ENCODE data around the gene PILRA.

The PILRA gene

DNA sequence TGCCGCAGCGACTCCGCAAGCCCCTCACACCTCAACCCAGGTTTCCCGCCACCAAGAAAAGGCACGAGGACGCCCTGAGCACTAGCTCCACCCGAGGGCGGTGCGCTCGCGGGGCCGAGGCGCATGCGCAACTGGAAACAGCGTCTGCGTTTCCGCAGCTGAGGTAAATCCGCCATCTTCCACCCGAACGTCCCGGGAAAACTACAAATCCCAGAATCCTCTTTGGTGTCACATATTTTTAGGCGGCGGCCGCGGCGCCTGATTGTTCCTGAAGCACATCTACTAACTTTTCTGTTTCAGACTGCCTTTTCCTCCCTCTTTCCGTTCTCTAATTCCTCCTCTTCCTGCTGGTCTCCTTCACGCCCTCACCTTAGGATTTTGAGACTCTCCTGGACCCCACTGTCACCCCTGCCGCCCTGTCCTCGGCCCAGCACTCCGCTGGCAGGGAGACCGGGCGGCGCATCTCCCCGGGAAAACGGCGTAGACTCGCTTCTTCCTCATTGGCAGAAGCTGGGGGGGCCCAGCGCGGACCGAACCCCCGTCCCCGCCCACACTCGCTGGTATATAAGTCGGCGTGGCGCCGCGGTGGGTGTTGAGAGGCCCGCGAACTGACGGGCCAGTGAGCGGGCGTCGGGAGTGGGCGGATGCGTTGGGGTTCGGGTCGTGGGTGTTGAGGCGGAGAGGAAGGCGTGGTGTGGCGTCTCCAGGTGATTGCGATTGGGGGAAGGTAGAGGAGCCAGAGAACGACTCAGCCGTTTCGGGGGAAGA, 55.1 kb downstream of the PILRA start, which contains the start of gene ZCWPW1:
Gene ZCWPW1, minus strand, starts transcription at position 505 of the 768 bp plus-strand sequence. CDS start 8,054 bp downstream, outside the sequence.
- ATAC-seq, result peak; percentile 56
- DNase-seq, result peak; percentile 96
- Mint-ChIP-seq H3K4me3 (peak within 1 kb of the TSS; percentile 99), H3K4me1 (peaks cover 46% of the 10 kb centered on the region), H3K9me3 (peaks cover 5% of the 10 kb centered on the region), H3K27ac (peak within 1 kb of the TSS; percentile 100), H3K27me3 (peaks cover 10% of the 10 kb centered on the region), H3K36me3 (ENCODE audit: low read depth) (peaks cover 38% of the 10 kb centered on the region)

- peaks cover 53% of the 10 kb centered on the region for H3K4me1 Mint-ChIP-seq
- DNase-seq, result peak; percentile 100
- H3K4me3 Mint-ChIP-seq, result peak overlapping the region; percentile 99
These were observed 55.8 kb downstream of the PILRA start for GRCh38 chr7:100428967-100429636.

GRCh38 chr7:100429637-100430492, 56.6 kb downstream of the PILRA start, which contains the start of gene MEPCE:
MEPCE (plus strand) TSS chr7:100429831; CDS start chr7:100430019, 188 bp downstream.
- Mint-ChIP-seq H3K9me3 (peaks cover 5% of the 10 kb centered on the region), H3K4me3 (peak within 1 kb of the TSS; percentile 99), H3K27me3 (peaks cover 10% of the 10 kb centered on the region), H3K27ac (peak within 1 kb of the TSS; percentile 100), H3K4me1 (peaks cover 61% of the 10 kb centered on the region), H3K36me3 (ENCODE audit: low read depth) (peaks cover 53% of the 10 kb centered on the region)
- ATAC-seq (peak; percentile 42), DNase-seq (peak; percentile 98)

More at GRCh38 chr7:100428967-100429636, 55.8 kb downstream of the PILRA start:
- H3K9me3 Mint-ChIP-seq, result peaks cover 5% of the 10 kb centered on the region
- H3K27ac Mint-ChIP-seq, result peak overlapping the region; percentile 100
- peaks cover 10% of the 10 kb centered on the region for H3K27me3 Mint-ChIP-seq
- peak; percentile 50 for ATAC-seq
- peaks cover 45% of the 10 kb centered on the region for H3K36me3 Mint-ChIP-seq (ENCODE audit: low read depth)

DNA sequence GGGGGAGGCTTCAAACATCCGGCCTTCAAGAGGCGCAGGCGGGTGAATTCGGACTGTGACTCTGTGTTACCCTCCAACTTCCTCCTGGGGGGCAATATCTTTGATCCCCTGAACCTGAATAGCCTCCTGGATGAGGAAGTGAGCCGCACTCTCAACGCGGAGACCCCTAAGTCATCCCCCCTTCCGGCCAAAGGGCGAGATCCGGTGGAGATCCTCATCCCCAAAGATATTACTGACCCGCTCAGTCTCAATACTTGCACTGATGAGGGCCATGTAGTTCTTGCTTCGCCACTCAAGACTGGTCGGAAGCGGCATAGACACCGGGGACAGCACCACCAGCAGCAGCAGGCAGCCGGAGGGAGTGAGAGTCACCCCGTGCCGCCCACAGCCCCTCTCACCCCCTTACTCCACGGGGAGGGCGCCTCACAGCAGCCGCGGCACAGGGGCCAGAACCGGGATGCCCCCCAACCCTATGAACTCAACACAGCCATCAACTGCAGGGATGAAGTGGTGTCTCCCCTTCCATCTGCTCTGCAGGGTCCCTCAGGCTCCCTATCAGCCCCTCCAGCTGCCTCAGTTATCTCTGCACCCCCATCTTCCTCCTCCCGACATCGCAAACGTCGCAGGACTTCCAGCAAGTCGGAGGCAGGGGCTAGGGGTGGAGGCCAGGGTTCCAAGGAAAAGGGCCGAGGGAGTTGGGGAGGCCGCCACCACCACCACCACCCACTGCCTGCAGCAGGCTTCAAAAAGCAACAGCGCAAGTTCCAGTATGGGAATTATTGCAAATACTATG, 57.4 kb downstream of the PILRA start:
- peak overlapping the region; percentile 90 for H3K27ac Mint-ChIP-seq
- H3K27me3 Mint-ChIP-seq, result peaks cover 10% of the 10 kb centered on the region
- H3K4me3 Mint-ChIP-seq, result peak overlapping the region; percentile 88
- H3K4me1 Mint-ChIP-seq, result peaks cover 64% of the 10 kb centered on the region
- peaks cover 59% of the 10 kb centered on the region for H3K36me3 Mint-ChIP-seq (ENCODE audit: low read depth)
- ATAC-seq, result no peak
- peaks cover 5% of the 10 kb centered on the region for H3K9me3 Mint-ChIP-seq
- peak; percentile 51 for DNase-seq

GRCh38 chr7:100431286-100431735, 58.0 kb downstream of the PILRA start:
- no peak for DNase-seq

DNA sequence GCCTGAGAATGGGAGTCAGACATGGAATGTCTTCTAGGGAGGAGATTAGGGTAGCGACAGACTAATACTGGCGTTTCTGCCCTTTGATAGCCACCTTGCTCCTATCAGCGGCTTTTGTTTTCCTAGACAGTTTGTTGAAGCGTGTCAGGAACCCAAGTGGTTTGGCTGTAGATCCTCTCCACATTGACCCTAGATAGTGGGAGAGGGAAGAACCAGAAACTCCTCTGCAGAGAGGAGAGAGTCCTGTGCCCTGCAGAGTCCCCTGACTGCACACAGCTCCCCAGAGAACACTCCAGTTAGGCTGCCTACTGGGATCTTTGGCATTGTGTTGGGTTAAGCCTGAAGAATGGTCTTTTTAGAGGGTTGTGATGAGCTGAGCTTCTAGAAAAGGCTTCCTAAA, 58.8 kb downstream of the PILRA start:
- H3K36me3 Mint-ChIP-seq (ENCODE audit: low read depth), result peaks cover 62% of the 10 kb centered on the region
- peaks cover 5% of the 10 kb centered on the region for H3K9me3 Mint-ChIP-seq
- H3K4me1 Mint-ChIP-seq, result peaks cover 69% of the 10 kb centered on the region
- ATAC-seq (no peak), DNase-seq (no peak)
- peaks cover 10% of the 10 kb centered on the region for H3K27me3 Mint-ChIP-seq
- peak overlapping the region; percentile 75 for H3K27ac Mint-ChIP-seq
- peak overlapping the region; percentile 88 for H3K4me3 Mint-ChIP-seq

More at GRCh38 chr7:100431286-100431735, 58.0 kb downstream of the PILRA start:
- Mint-ChIP-seq H3K4me3 (peak overlapping the region; percentile 88), H3K27me3 (peaks cover 10% of the 10 kb centered on the region), H3K9me3 (peaks cover 5% of the 10 kb centered on the region), H3K36me3 (ENCODE audit: low read depth) (peaks cover 61% of the 10 kb centered on the region), H3K27ac (peak overlapping the region; percentile 75), H3K4me1 (peaks cover 66% of the 10 kb centered on the region)
- no peak for ATAC-seq

DNA sequence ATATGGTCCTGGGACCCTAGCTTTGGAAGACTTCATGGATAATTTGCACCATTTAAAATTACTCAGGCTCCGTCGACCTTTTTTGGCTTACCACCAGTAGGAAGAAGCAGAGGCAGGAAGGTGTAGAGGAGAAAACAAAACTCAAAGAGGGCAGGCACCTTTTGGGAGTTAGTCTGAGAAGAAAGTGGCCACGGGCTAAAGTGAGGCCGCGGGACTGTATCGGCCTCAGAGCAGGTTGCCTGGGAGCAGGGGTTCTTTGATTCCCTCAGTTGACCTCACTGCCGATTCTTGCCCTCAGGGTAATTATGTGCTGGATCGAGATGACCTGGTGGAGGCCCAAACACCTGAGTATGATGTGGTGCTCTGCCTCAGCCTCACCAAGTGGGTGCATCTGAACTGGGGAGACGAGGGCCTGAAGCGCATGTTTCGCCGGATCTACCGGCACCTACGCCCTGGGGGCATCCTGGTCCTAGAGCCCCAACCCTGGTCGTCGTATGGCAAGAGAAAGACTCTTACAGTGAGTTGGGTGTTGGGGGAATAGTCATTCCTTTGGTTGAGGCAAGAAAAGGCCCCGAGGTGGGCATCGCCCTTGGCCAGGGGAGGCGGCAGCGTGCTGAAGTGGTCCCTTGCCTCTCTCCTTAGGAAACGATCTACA, 59.5 kb downstream of the PILRA start:
- peak overlapping the region; percentile 80 for H3K27ac Mint-ChIP-seq
- peak overlapping the region; percentile 88 for H3K4me3 Mint-ChIP-seq
- peaks cover 5% of the 10 kb centered on the region for H3K9me3 Mint-ChIP-seq
- H3K27me3 Mint-ChIP-seq, result peaks cover 10% of the 10 kb centered on the region
- DNase-seq (no peak), ATAC-seq (no peak)
- H3K36me3 Mint-ChIP-seq (ENCODE audit: low read depth), result peaks cover 62% of the 10 kb centered on the region
- H3K4me1 Mint-ChIP-seq, result peaks cover 69% of the 10 kb centered on the region

DNA sequence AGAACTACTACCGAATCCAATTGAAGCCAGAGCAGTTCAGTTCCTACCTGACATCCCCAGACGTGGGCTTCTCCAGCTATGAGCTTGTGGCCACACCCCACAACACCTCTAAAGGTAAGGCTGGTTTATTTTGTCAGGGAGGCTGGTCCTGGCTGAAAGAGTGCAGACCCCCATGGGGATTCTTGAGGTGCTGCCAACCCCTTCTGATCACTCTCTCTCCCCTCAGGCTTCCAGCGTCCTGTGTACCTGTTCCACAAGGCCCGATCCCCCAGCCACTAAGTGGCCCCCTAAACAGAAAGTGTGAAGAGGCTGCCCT, 59.9 kb downstream of the PILRA start:
- H3K9me3 Mint-ChIP-seq, result peaks cover 5% of the 10 kb centered on the region
- peaks cover 65% of the 10 kb centered on the region for H3K4me1 Mint-ChIP-seq
- no peak for ATAC-seq
- no peak for DNase-seq
- H3K36me3 Mint-ChIP-seq (ENCODE audit: low read depth), result peaks cover 58% of the 10 kb centered on the region
- peak overlapping the region; percentile 80 for H3K27ac Mint-ChIP-seq
- H3K27me3 Mint-ChIP-seq, result peaks cover 10% of the 10 kb centered on the region
- H3K4me3 Mint-ChIP-seq, result peak overlapping the region; percentile 94

DNA sequence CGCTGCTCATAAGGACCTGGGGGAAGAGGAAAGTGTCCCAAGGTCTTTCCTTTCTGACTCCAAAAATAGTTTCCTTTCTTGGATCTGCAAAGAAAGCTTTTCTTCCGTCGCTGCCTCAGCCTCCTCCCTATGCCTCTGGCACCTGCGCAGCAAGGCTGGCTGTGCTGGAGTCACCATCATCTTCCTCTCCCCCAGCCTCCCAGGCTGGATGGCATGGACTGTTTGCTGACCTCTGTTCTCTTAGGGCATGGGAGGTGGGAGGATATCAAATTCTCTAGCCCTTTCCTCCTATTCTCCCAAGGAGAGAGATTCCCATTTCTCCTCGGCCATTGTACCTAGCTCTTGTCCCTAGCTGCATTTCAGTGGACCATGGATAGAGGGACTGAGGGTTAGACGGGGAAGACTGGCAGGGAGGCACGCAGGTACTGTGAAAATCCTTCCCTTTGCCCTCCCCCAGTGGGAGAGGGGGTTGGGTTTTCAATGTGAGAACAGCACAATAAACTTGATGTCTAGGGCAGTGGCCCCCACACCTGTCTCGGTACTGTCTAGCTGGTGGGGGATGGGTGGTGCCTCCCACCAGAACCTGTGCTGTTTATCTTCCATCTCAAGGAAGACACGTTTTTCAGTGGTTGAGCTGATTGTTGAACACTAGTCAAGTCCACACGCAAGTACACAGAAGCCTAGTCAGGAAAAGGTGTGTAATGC, 60.5 kb downstream of the PILRA start:
- Mint-ChIP-seq H3K4me3 (peak overlapping the region; percentile 94), H3K27me3 (peaks cover 8% of the 10 kb centered on the region), H3K36me3 (ENCODE audit: low read depth) (peaks cover 56% of the 10 kb centered on the region)

GRCh38 chr7:100434297-100435144, 61.2 kb downstream of the PILRA start:
- Mint-ChIP-seq H3K27me3 (peaks cover 2% of the 10 kb centered on the region), H3K4me1 (peaks cover 52% of the 10 kb centered on the region), H3K36me3 (ENCODE audit: low read depth) (peaks cover 51% of the 10 kb centered on the region), H3K9me3 (peaks cover under 1% of the 10 kb centered on the region), H3K4me3 (peak overlapping the region; percentile 94), H3K27ac (peak overlapping the region; percentile 94)
- no peak for DNase-seq
- no peak for ATAC-seq

More for the DNA sequence above, 60.5 kb downstream of the PILRA start:
- Mint-ChIP-seq H3K9me3 (peaks cover 5% of the 10 kb centered on the region), H3K4me1 (peaks cover 59% of the 10 kb centered on the region), H3K27ac (peak overlapping the region; percentile 80)
- DNase-seq (no peak), ATAC-seq (no peak)

DNA sequence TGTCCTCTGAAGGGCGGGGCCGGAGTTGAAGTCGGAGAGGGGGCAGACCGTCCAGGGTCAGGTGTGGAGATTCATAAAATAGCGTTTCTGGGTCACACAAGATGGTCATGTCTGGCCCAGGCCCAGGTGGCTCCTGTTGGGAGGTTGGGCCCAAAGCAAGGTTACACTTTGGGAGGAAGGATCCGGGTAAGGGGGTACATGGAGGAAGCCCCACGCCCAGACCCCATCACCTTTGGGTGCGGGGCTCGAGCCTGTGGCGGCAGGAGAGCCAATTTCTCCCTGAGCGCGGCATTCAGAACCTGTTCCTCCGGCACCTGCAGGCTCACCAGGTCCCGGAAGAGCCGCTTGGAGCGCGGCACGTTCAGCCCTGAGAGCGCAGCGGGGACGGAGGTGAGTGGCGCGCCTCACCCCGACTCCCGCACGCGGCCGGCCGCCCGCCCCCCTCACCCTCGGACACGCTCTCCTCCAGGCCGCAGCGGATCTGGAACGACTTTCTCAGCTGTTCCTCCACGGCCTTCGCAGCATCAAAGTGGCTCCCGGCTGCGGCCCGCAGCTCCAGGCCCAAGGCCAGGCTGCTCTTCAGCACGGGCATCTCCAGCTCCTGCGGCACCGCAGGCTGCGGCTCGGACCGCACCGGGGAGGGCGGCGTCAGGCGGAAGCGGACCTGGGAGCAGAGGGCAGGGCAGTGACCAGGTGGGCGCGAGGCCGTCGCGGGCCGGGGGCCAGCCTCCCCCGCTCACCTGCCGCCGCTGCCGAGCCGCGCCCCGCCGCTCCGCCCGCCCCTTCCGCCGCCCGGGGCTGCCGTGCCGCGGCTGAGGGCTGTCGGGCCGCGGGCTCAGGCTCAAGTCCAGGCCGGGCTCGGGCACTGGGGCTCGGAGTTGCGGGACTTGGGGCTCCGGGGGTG, 62.4 kb downstream of the PILRA start:
- Mint-ChIP-seq H3K4me3 (peak overlapping the region; percentile 94), H3K27me3 (no peaks in the 10 kb centered on the region), H3K4me1 (peaks cover 46% of the 10 kb centered on the region), H3K27ac (peak overlapping the region; percentile 94), H3K9me3 (no peaks in the 10 kb centered on the region), H3K36me3 (ENCODE audit: low read depth) (peaks cover 46% of the 10 kb centered on the region)
- ATAC-seq (peak; percentile 8), DNase-seq (peak; percentile 48)
